GM18520 (cell line): ENCODE results near the gene AFF2.

Experiments
- ATAC-seq: cut with Tn5 transposase; IDR thresholded peaks from one replicate; pipeline ENCODE4 v1.9.1; 2021; ENCODE audit not compliant: unreplicated experiment

The AFF2 gene

DNA sequence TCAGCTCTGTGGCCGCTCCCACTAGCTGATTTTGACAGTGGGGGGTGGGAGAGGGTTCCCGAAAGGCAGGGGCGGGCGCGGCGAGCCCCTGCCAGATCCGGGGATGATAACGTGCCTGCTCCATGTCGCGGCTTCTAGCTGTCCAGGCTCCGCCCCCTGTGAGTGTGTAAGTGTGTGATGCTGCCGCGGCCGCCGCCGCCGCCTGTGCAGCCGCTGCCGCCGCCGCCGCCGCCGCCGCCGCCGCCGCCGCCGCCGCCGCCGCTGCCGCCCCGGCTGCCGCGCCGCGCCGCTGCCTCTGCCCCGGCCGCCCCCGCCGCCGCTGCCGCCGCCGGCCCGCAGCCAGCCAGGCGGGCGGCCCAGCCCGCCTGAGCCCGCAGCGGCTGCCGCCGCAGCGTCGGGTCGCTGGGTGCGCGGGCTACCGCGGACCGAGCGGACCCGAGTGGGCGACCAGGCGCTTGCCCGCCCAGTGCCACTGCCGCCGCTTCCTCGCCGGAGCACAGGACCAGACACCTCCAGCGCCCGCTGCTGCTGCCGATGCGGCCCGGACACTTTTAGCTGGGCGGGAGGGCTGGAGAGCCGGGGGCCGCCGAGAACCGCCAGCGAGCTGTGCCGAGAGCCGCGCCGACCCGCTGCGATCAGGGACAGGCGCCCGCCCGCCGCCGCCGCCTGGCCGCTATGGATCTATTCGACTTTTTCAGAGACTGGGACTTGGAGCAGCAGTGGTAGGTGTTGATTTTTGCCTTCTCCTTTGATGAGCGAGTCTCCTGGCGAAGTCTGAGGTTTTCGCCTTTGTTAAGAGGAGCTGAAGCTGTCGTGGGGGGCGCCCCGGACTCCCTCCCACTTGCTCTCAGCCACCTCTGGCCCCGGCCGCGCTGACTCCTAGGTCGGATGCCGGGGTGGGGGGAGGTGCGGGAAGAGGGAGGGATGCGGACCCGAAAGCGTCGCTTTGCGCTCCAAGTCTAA is at the start of gene AFF2:
Gene AFF2 (plus strand): TSS at position 195 of the 963 bp plus-strand sequence. CDS start 481 bp downstream, at position 676.
- no peak for ATAC-seq

DNA sequence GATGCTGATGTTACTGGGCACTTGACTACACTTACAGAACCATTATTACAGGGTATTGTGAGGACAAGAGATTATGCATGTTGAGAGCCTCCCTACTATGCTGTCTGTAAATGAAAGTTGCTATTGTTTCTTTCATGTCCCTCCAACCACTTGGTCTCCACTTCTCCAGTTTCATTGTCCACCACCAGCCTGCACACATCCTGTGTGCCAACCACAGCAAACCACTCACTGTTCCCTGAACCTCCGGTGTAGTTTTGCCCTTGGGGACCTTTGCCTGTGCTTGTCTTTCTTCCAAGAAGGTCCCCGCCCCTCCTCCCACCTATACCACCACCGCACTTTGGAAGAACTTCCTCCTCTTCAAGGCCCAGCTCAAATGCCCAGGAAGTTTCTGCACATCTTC is 43.1 kb upstream of the AFF2 start:
- no peak for ATAC-seq

DNA sequence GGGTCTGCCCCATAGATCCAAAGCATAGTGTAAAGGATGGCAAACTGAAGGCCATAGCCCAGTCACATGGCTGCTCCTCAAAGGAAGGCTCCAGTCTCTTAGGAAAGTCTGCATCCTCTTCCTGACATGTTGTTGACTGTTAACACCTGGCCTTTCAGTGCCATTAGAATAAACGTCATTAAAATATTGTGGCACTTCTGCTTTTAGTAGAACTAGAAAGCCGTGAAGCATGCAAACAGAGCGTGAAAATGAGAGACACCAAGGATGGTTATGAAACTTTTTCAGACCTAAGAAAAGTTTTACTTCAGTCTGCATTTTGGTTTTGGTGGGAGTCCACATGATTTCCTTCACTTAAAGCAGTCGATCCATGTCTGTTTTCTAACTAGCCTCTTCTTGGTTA is 41.1 kb upstream of the AFF2 start:
- peak; percentile 85 for ATAC-seq

DNA sequence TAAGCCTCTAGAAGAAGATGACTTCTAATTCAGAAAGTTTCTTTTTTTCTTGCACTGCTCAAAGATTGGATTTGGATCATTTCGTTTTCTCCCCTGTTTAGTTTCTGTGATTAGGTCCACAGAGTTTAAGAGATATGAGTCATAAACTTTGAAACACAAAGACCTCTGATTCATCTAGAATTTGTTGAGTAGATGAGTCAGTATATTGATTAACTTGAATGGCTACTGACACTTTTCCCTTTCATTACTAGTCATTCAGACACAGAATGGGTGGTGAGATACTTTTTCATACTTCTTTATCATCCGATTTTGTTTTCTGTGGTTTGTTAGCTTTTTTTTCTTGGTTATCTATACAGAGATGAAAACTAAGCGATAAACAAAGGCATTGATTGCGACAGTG is 34.1 kb upstream of the AFF2 start:
- peak; percentile 98 for ATAC-seq

DNA sequence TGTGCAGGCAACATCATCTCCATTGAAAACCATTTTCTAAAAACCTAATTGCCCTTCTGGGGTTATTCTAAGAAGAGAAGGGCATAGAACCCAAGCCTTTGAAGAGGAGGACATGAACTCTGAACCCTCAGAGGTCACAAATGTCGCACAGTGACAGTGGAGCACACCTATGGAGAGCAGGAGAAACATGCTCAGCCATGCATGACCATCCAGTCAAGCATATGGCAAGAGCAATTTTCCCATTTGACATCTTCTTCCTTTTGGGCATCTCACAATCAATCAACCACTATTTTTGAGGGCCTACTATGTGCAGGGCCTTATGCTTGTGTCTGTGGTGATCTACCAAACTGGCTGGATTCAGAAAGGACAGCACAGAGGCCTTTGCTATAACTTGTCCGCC is 30.1 kb upstream of the AFF2 start:
- no peak for ATAC-seq

DNA sequence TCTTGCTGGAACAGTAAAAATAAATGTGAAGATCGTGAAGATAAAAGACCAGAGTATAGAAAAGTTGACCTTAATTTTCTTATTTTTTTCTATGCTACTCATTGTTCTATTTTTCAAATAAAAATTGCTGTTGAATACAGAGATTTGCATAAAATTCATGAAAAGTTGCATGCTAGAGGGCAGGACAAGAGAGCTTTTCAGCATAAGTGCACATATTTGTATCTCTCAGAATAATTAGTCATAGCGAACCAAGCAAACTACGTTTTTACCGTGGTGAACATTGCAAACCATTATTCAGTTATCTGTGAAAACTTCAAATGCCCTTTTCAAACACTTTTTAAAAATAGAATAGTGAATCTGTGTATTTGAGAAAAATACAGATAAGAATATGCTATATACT is 26.4 kb upstream of the AFF2 start:
- ATAC-seq: no peak

DNA sequence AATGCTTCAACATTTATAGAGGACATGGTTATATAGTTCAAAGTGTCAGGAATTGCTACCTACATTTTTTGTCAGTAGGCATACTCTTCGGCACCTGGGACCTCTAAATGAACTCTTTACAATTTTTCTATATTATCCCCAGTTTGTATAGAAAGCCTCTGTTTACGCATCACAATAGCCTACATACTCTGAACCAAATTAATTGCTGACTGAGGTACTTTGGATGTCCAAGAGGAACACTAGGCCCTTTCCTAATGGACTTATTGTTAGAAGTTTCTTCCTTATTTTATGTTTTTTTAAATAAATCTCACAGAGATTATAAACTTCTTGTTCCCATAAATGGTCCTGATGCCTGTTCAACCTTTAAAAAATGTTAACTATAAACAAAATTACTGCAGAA is 8.4 kb upstream of the AFF2 start:
- no peak for ATAC-seq

DNA sequence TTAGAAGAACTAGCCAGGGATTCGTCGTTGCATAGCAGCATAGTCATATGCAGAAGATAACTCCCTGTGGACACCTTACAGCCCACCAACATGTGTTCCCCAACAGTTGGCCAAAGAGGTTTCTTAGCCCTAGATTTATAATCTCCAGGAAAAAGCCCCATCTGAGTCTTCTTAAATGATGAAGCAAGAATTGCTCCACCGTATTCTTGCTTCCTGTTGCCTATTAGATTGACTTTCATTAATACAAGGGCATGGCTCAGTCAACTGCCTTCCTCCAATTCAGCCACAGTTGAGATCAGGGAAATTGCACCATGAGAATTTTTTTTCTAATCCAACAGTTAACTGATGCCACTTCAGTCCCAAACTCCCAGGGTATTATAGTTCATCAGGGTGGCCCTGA is 5.2 kb upstream of the AFF2 start:
- no peak for ATAC-seq

DNA sequence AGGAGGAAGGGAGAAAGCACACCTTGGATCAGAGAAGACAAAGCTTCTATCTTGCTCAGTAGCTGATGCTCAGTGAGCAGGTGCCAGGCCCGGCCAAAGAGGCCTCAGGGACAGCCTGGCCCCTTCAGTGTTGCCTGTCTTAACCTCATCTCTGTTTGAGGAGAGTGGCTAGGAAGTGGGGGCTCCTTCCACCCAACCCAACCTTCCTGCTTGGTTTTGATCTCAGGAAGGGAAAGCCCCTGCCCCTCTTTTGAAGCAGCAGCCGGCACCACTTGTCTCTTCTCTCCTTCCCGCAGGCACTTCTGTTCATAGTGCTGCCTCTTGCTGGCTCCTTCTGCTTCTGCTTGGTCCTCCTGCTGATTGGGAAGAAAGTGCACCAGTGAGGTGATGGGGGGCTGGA is 2.4 kb upstream of the AFF2 start:
- ATAC-seq: no peak

DNA sequence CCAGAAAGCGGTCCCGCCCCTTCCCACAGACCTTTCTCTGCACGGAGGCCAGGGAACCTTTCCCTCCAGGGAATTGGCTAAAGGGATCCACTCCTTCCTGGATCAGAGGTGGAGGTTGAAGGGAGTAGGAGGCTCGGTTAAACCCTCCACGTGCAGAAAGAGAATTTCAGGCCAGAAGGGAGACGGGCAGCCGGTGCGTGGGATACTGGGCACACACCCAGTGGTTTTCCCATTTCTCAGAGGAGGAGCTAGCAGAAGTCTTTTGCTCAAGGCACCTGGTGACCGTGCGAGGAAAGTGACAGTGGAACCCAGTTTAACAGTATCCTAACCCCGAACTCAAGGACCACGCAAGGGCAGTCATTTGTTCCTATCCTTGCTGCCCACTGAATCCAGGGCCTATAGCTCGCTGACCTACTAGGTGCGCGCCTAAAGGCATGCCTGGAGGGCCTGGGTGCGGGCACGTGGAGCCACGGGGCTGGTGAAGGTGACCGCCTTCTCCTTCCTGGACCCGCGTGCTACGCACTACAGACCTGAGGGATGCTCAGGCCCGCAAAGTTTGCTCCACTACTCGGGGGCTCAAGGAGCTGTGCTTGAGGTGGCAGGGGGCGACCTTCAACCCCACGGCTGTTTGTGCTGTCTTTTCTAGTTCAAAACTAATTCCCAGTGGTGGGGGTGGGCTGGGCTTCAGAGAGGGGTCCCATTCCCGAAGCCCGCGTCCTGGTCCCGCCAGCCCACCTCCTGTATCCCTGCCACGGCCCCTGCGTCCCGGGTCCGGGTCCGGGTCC is 587 bp upstream of the AFF2 start:
- no peak for ATAC-seq

DNA sequence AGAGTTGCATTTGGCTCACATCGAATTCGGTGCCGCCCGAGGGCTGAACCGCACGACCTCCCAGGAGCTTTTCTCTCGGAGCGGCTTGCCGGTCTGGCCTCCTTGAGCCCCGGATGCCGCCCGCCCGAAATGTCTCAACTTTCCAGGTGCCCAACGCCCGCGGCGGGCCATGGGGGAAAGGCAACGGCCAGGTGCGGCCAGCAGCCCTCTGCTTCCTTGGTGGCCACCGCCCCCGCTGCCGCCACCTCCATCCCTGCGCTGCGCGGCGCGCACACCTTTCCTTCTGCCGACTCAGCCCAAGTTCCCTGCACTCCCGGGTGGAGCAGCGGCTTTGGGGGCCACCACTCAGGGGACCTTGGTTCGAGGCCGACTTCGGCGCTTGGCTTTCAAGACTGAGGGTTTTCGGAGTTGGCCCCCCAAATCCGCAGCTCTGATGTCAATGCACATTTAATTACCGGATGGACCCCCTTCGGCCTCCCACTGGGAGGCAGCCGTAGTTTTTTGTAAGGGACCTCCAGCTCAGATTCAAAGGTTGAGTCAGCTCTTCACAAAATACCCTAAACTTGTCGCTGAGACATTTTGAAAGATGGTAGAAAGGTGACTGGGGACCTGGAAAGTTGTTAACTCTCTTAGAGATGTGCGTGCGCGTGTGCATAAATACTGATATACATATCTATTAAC is 1.1 kb downstream of the AFF2 start:
- no peak for ATAC-seq

DNA sequence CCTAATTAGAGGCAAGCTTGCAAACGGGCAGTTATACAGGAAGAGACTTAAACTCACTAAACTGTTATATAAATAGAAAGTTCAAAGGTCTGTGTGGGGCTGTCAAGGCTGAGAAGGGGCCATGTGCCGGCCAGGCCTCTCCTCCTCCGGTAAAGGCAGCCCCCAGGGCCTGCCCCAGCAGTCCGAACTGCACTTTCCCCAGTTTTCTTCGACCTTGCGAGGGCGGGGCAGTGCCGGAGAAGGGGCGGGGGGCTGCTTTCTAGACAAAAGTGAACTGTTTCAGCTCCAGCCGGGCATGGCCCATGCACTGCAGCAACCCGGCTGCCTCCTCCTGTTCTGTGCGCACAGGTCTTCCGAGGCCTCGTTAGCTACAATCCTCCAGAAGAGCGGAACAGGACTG is 4.1 kb downstream of the AFF2 start:
- ATAC-seq: no peak

DNA sequence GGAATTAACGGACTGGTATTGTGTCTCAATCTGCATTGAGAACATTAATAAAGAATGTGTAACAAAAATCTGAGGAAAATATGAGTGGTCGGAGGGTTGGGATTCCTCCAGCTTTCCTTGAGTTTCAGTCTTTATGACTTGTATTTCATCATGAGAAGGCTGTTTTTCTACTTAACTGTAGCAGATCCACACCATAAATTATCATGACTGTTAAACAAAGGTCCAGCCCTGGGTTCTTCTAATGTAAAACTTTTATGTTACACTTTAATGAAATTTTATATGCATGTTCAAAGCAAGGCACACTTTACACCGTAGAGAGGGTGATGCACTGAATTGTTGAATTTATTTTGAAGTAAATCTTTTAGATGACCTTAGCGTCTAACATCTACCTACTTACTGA is 7.0 kb downstream of the AFF2 start:
- ATAC-seq: no peak

DNA sequence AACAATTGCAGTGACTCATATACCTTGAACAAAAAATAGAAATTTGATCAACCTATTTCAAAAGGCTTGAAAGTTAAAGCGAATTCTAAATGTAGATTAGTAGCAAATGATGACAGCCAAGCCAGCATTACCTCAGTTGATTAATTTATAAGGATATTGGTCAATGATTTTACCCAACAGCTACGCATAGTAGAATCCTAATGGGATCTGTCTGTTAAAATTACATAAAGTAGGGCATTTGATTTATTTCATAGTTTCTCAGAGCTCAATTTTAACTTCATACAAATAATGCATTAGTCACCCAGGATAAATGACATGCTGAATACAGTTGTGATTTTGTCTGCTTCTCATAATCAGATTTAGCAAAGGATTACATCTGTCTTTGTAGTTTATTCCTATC is 12.0 kb downstream of the AFF2 start:
- ATAC-seq: no peak

DNA sequence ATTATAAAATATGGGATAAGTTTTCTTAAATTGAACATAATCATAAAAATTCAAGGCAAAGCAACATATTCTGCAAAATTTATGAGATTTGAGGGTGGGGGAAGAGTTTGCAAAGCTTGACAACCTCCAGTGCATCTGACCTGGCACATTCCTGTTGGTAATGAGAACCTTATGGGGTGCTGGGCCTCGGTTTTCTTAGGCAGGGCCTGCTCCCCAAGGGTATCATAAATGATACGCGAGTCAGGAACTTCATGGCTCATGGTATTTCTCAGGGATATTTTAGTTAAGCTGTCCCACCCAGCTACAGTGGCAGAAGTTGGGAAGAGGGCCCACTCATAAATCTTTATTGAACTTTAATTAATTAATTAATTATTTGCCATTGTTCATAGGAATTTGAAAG is 13.2 kb downstream of the AFF2 start:
- ATAC-seq: no peak

DNA sequence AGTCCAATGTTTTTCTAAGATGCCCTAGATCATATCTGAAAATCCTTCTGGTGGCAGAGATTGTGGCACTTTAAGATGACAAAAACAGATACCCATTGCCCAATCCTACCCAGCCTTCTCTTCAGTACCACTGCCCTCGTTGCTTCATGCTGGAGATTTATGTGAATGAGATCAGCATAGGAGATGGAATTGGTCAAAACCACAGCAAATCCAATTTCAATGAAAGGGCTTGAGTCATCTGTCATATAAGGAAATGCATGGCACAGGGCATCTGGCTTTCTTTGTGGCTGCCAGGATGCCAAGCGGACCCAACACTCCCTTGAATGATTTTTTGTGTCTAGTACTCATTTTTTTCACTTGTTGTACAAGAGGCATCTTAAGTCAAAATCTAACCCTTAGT is 16.8 kb downstream of the AFF2 start:
- ATAC-seq: no peak

DNA sequence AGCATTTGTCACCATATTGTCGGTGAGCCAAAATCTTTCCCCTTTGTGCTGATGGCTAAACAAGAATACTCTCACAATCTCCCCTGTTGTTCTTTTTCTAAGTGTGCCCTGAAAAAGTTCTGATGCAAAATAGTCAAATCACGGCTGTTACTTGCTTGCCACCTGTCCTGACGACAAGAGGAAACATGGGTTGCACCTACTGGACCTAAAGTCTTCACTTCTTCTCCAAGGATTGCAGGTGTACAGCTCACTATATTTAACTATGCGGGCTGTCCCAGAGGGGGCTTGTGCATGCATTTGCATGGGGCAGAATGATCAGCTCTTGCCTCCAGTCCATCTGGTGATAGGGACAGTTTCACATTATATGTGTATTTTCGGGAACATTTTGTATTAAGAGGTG is 21.6 kb downstream of the AFF2 start:
- ATAC-seq: no peak

DNA sequence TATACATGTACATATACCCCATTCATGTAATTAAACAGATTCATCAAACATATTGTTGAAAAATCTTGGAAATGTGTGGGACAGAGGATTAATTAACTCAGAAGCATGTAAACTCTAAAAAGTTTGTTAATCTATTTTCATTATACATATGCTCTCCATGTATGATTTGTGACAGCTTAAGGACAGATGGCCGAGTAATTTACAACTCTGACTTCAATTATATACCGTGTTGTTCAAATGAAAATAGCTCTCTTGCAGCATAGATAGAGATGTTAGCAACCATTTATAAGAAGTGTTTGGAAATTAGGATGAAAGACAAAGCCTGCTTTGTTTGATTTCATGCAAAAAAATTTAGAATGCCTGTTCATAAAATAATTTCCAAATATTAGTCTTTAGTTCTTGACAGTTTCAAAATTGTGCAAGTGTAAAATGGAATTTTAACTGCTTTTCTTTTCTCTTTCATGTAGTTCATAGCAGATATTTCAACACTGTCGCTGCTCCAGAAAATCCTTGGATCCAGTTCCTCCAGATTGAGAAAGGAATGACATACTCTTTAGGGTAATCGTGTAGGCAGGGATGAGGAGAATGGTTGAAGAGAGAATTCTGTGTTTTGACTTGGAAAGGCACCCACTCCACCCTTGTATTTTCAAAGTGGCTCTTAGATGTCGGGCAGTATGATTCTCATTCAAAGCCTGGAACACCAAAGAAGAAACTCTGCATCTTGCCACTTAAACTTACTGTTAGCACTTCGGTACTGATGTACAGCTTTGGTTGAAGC is 23.1 kb downstream of the AFF2 start:
- ATAC-seq: no peak

DNA sequence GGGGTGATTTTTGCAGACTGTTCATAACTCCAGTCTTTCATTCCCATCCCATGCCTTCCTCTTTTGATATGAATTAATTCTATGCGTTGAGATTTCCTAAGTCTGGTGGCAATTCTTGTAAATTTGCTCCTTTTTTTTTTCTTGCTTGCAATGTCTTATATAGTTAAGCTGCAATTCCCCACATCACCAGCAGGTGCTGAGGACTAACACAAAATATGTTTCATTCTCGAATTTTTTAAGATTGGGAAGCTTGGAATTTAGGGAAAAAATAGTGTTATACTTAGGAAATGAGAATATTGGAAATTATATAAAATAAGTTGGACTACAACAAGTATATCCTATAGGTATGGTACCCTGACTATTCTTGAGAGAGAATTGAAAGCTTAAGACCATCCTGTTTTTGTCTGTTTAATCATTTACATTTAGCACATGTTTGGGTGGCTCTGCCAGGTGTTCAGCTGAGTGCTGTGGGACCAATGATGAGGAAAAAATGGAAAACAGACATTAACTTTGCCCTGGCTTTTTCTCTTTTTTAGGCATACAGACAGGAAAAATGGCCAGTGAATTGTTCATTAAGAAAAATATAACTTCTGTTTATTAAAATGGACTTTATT is 30.2 kb downstream of the AFF2 start:
- no peak for ATAC-seq

DNA sequence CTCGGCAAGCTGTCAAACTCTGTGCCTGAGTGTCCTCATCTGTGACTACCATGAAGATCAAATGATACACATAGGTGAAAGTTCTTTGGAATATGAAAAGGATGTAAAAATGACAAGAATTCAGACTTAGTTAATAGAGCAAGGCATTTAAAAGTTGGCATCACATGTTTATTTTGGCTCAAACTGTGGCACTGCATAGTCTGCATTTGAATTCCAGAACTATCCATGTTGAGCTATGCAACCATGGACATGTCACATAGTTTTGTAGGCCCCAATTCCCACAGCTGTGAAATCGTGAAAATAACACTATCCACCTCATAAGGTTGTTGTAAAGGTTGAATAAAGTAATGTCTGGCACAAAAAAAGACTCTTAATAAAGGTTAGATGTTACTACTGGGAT is 33.9 kb downstream of the AFF2 start:
- no peak for ATAC-seq
